ENCODE measurements around the gene WNT7A.

Gene WNT7A

GRCh38 chr3:13780432-13781176 is 99.3 kb downstream of the WNT7A start:
- Histone ChIP-seq H3K27me3 (ENCODE audit: control insufficient read depth, insufficient read depth, low read length) (no peaks in the 10 kb centered on the region), H3K36me3 (ENCODE audit: control insufficient read depth, insufficient read depth, low read length) (no peaks in the 10 kb centered on the region), H3K4me1 (ENCODE audit: control insufficient read depth, insufficient read depth, low read length) (no peaks in the 10 kb centered on the region), H3K9me3 (ENCODE audit: control insufficient read depth, low read length) (no peaks in the 10 kb centered on the region), H3K4me3 (ENCODE audit: low read length) (no peak overlapping the region), H3K9ac (ENCODE audit: low read length) (no peak overlapping the region)

- H3K27me3 ChIP-seq (ENCODE audit: control insufficient read depth, insufficient read depth, low read length): no peaks in the 10 kb centered on the region
- no peak overlapping the region for H3K9ac ChIP-seq (ENCODE audit: low read length)
- H3K4me1 ChIP-seq (ENCODE audit: control insufficient read depth, insufficient read depth, low read length): no peaks in the 10 kb centered on the region
- no peaks in the 10 kb centered on the region for H3K36me3 ChIP-seq (ENCODE audit: control insufficient read depth, insufficient read depth, low read length)
- no peaks in the 10 kb centered on the region for H3K9me3 ChIP-seq (ENCODE audit: control insufficient read depth, low read length)
- H3K4me3 ChIP-seq (ENCODE audit: low read length): no peak overlapping the region
These were observed 103.4 kb downstream of the WNT7A start for GRCh38 chr3:13776253-13777050.

GRCh38 chr3:13772885-13773745 is 106.8 kb downstream of the WNT7A start:
- H3K27me3 ChIP-seq (ENCODE audit: control insufficient read depth, insufficient read depth, low read length): no peaks in the 10 kb centered on the region
- no peaks in the 10 kb centered on the region for H3K36me3 ChIP-seq (ENCODE audit: control insufficient read depth, insufficient read depth, low read length)
- H3K9ac ChIP-seq (ENCODE audit: low read length): no peak overlapping the region
- H3K9me3 ChIP-seq (ENCODE audit: control insufficient read depth, low read length): no peaks in the 10 kb centered on the region
- H3K4me1 ChIP-seq (ENCODE audit: control insufficient read depth, insufficient read depth, low read length): no peaks in the 10 kb centered on the region
- H3K4me3 ChIP-seq (ENCODE audit: low read length): no peak overlapping the region

GRCh38 chr3:13772321-13772745 is 107.5 kb downstream of the WNT7A start:
- no peak overlapping the region for H3K4me3 ChIP-seq (ENCODE audit: low read length)
- H3K4me1 ChIP-seq (ENCODE audit: control insufficient read depth, insufficient read depth, low read length): no peaks in the 10 kb centered on the region
- H3K36me3 ChIP-seq (ENCODE audit: control insufficient read depth, insufficient read depth, low read length): no peaks in the 10 kb centered on the region
- no peaks in the 10 kb centered on the region for H3K9me3 ChIP-seq (ENCODE audit: control insufficient read depth, low read length)
- H3K9ac ChIP-seq (ENCODE audit: low read length): no peak overlapping the region
- no peaks in the 10 kb centered on the region for H3K27me3 ChIP-seq (ENCODE audit: control insufficient read depth, insufficient read depth, low read length)

- Histone ChIP-seq H3K4me1 (ENCODE audit: control insufficient read depth, insufficient read depth, low read length) (no peaks in the 10 kb centered on the region), H3K27me3 (ENCODE audit: control insufficient read depth, insufficient read depth, low read length) (no peaks in the 10 kb centered on the region), H3K9ac (ENCODE audit: low read length) (no peak overlapping the region), H3K4me3 (ENCODE audit: low read length) (no peak overlapping the region), H3K9me3 (ENCODE audit: control insufficient read depth, low read length) (no peaks in the 10 kb centered on the region), H3K36me3 (ENCODE audit: control insufficient read depth, insufficient read depth, low read length) (no peaks in the 10 kb centered on the region)
These were observed 108.4 kb downstream of the WNT7A start for GRCh38 chr3:13771496-13771895.

GRCh38 chr3:13770170-13771169 is 109.4 kb downstream of the WNT7A start:
- no peak overlapping the region for H3K9ac ChIP-seq (ENCODE audit: low read length)
- H3K4me3 ChIP-seq (ENCODE audit: low read length): no peak overlapping the region
- H3K9me3 ChIP-seq (ENCODE audit: control insufficient read depth, low read length): no peaks in the 10 kb centered on the region
- H3K4me1 ChIP-seq (ENCODE audit: control insufficient read depth, insufficient read depth, low read length): no peaks in the 10 kb centered on the region
- H3K27me3 ChIP-seq (ENCODE audit: control insufficient read depth, insufficient read depth, low read length): no peaks in the 10 kb centered on the region
- no peaks in the 10 kb centered on the region for H3K36me3 ChIP-seq (ENCODE audit: control insufficient read depth, insufficient read depth, low read length)

- no peaks in the 10 kb centered on the region for H3K9me3 ChIP-seq (ENCODE audit: control insufficient read depth, low read length)
These were observed 110.4 kb downstream of the WNT7A start for GRCh38 chr3:13769422-13769821.

GRCh38 chr3:13768453-13768852 is 111.4 kb downstream of the WNT7A start:
- H3K4me3 ChIP-seq (ENCODE audit: low read length): no peak overlapping the region
- no peak overlapping the region for H3K9ac ChIP-seq (ENCODE audit: low read length)
- H3K36me3 ChIP-seq (ENCODE audit: control insufficient read depth, insufficient read depth, low read length): no peaks in the 10 kb centered on the region
- H3K4me1 ChIP-seq (ENCODE audit: control insufficient read depth, insufficient read depth, low read length): no peaks in the 10 kb centered on the region
- no peaks in the 10 kb centered on the region for H3K9me3 ChIP-seq (ENCODE audit: control insufficient read depth, low read length)
- H3K27me3 ChIP-seq (ENCODE audit: control insufficient read depth, insufficient read depth, low read length): no peaks in the 10 kb centered on the region

More at GRCh38 chr3:13769422-13769821, 110.4 kb downstream of the WNT7A start:
- Histone ChIP-seq H3K4me1 (ENCODE audit: control insufficient read depth, insufficient read depth, low read length) (no peaks in the 10 kb centered on the region), H3K9ac (ENCODE audit: low read length) (no peak overlapping the region), H3K36me3 (ENCODE audit: control insufficient read depth, insufficient read depth, low read length) (no peaks in the 10 kb centered on the region), H3K27me3 (ENCODE audit: control insufficient read depth, insufficient read depth, low read length) (no peaks in the 10 kb centered on the region), H3K4me3 (ENCODE audit: low read length) (no peak overlapping the region)

GRCh38 chr3:13767896-13768295 is 112.0 kb downstream of the WNT7A start:
- Histone ChIP-seq H3K27me3 (ENCODE audit: control insufficient read depth, insufficient read depth, low read length) (no peaks in the 10 kb centered on the region), H3K4me1 (ENCODE audit: control insufficient read depth, insufficient read depth, low read length) (no peaks in the 10 kb centered on the region), H3K9me3 (ENCODE audit: control insufficient read depth, low read length) (no peaks in the 10 kb centered on the region), H3K36me3 (ENCODE audit: control insufficient read depth, insufficient read depth, low read length) (no peaks in the 10 kb centered on the region), H3K9ac (ENCODE audit: low read length) (no peak overlapping the region), H3K4me3 (ENCODE audit: low read length) (no peak overlapping the region)

- Histone ChIP-seq H3K4me1 (ENCODE audit: control insufficient read depth, insufficient read depth, low read length) (no peaks in the 10 kb centered on the region), H3K9me3 (ENCODE audit: control insufficient read depth, low read length) (no peaks in the 10 kb centered on the region), H3K9ac (ENCODE audit: low read length) (no peak overlapping the region), H3K4me3 (ENCODE audit: low read length) (no peak overlapping the region), H3K36me3 (ENCODE audit: control insufficient read depth, insufficient read depth, low read length) (no peaks in the 10 kb centered on the region), H3K27me3 (ENCODE audit: control insufficient read depth, insufficient read depth, low read length) (no peaks in the 10 kb centered on the region)
These were observed 112.8 kb downstream of the WNT7A start for GRCh38 chr3:13767030-13767429.

Measured in mucosa of stomach (tissue), 1 donor.